SK-N-SH (cell line): ENCODE results near the gene STAT5B. TPM values are rescaled to one million over a fixed set of nuclear protein-coding genes. Genes with fewer than 3 reads are reported as not detected.

Experiments used
- CTCF ChIA-PET: fragments of 300-600, 350-600 bp; formaldehyde crosslinking; extraction: SDS; loops from one replicate; lab custom pipeline; 2021; lab: Yijun Ruan, JAX
- POLR2A ChIA-PET: fragments of 350-600 bp; sonication (Branson Sonifier 250); formaldehyde crosslinking; extraction: SDS; loops from one replicate; lab custom pipeline; 2020; ENCODE audit warnings: antibody characterized with exemption, inconsistent platforms; lab: Yijun Ruan, JAX
- DNase-seq: peaks from one replicate; pipeline ENCODE4 v3.0.0; 2012
- H2AFZ ChIP-seq: fragments of 200-600 bp; sonication (generic); 2 replicates; pipeline ENCODE4 v1.8.1; 2016; ENCODE audit warnings: antibody characterized with exemption, mild to moderate bottlenecking, low read depth
- H3F3A ChIP-seq: fragments of 200-600 bp; sonication (generic); replicated peaks from 2 replicates; pipeline ENCODE3; 2016; ENCODE audit warnings: antibody characterized with exemption, mild to moderate bottlenecking; ENCODE audit not compliant: insufficient read depth
- H3K27ac ChIP-seq, 2 experiments: fragments of 200-500 bp in 1 of 2; fragments of 200-600 bp in 1 of 2; sonication (Bioruptor generic) in 1 of 2; sonication (generic), shearing (Covaris generic) in 1 of 2; 2 replicates each; pipeline versions ENCODE4 v1.5.1 to v1.6.1; 2014 to 2016; ENCODE audit warnings: low read depth in 2 of 2, inconsistent platforms in 1 of 2, low read length in 1 of 2, mild to moderate bottlenecking in 1 of 2, mixed read lengths in 1 of 2
- H3K27me3 ChIP-seq: fragments of 200-600 bp; sonication (generic), shearing (Covaris generic); 2 replicates; pipeline ENCODE4 v1.6.1; 2016; ENCODE audit warnings: mixed run types; ENCODE audit not compliant: insufficient read depth
- H3K36me3 ChIP-seq, 2 experiments: fragments of 200-500 bp in 1 of 2; fragments of 200-600 bp in 1 of 2; sonication (Bioruptor generic) in 1 of 2; sonication (generic) in 1 of 2; replicated peaks in 1 of 2; 2 replicates each; pipeline versions ENCODE3 to v1.5.1; 2014 to 2016; ENCODE audit warnings: low read length in 1 of 2, mild to moderate bottlenecking in 1 of 2; ENCODE audit not compliant: insufficient read depth in 2 of 2, control insufficient read depth in 1 of 2
- H3K4me1 ChIP-seq, 2 experiments: fragments of 200-500 bp in 1 of 2; fragments of 200-600 bp in 1 of 2; sonication (Bioruptor generic) in 1 of 2; sonication (generic), shearing (Covaris generic) in 1 of 2; 2 replicates each; pipeline versions ENCODE4 v1.5.1 to v1.6.1; 2014 to 2016; ENCODE audit warnings: low read depth in 1 of 2, low read length in 1 of 2, mixed run types in 1 of 2; ENCODE audit not compliant: insufficient read depth in 2 of 2, control insufficient read depth in 1 of 2
- H3K4me2 ChIP-seq: fragments of 200-600 bp; sonication (generic), shearing (Covaris generic); 2 replicates; pipeline ENCODE4 v1.6.1; 2017; ENCODE audit warnings: mixed run types
- H3K4me3 ChIP-seq, 2 experiments: fragments of 200-500 bp in 1 of 2; fragments of 200-600 bp in 1 of 2; sonication (Bioruptor generic) in 1 of 2; sonication (generic), shearing (Covaris generic) in 1 of 2; 2 replicates each; pipeline versions ENCODE4 v1.5.1 to v1.8.1; 2014 to 2016; ENCODE audit warnings: low read depth in 2 of 2, inconsistent platforms in 1 of 2, low read length in 1 of 2, mild to moderate bottlenecking in 1 of 2, mixed read lengths in 1 of 2, moderate library complexity in 1 of 2
- H3K79me2 ChIP-seq: fragments of 200-600 bp; sonication (generic); 2 replicates; pipeline ENCODE4 v1.8.1; 2017; ENCODE audit warnings: mild to moderate bottlenecking; ENCODE audit not compliant: insufficient read depth
- H3K9ac ChIP-seq: fragments of 200-600 bp; sonication (generic); 2 replicates; pipeline ENCODE4 v1.6.1; 2017; ENCODE audit warnings: mixed run types
- H3K9me2 ChIP-seq: fragments of 200-600 bp; sonication (generic); 2 replicates; pipeline ENCODE4 v1.6.1; 2017; ENCODE audit warnings: mixed run types
- H3K9me3 ChIP-seq: fragments of 200-600 bp; sonication (generic); 2 replicates; pipeline ENCODE4 v1.6.1; 2017; ENCODE audit warnings: mixed run types, mild to moderate bottlenecking, moderate library complexity
- H4K20me1 ChIP-seq: fragments of 200-600 bp; sonication (generic); 2 replicates; pipeline ENCODE4 v1.6.1; 2017; ENCODE audit warnings: mild to moderate bottlenecking, mixed run types; ENCODE audit not compliant: insufficient read depth
- CHD2 ChIP-seq: fragments of 150-350 bp; IDR thresholded peaks from 2 replicates; pipeline ENCODE4 v1.6.1; 2018; ENCODE audit warnings: low read length; ENCODE audit not compliant: partially characterized antibody
- EP300 ChIP-seq, 2 experiments: IDR thresholded peaks; 2 replicates each; pipeline versions ENCODE4 v1.4.0 to v1.6.1; 2012; ENCODE audit warnings: borderline replicate concordance in 1 of 2, low read depth in 1 of 2, low read length in 1 of 2
- FOSL2 ChIP-seq: IDR thresholded peaks from 2 replicates; pipeline ENCODE4 v1.4.0; 2012; ENCODE audit warnings: low read depth, mild to moderate bottlenecking, moderate library complexity, borderline replicate concordance
- GABPA ChIP-seq: IDR thresholded peaks from 2 replicates; pipeline ENCODE4 v1.4.0; 2012; ENCODE audit warnings: low read depth, mild to moderate bottlenecking
- GATA2 ChIP-seq: sonication (generic); formaldehyde crosslinking; IDR thresholded peaks from 2 replicates; pipeline ENCODE4 v1.5.0; 2020; ENCODE audit warnings: mild to moderate bottlenecking, missing genetic modification reagents
- IRF3 ChIP-seq: fragments of 150-350 bp; IDR thresholded peaks from 2 replicates; pipeline ENCODE4 v1.6.1; 2016; ENCODE audit warnings: mild to moderate bottlenecking, low read depth, low read length
- JUND ChIP-seq: IDR thresholded peaks from 2 replicates; pipeline ENCODE4 v1.4.0; 2012
- MAX ChIP-seq: IDR thresholded peaks from 2 replicates; pipeline ENCODE4 v1.4.0; 2012; ENCODE audit warnings: low read depth
- MEF2A ChIP-seq: IDR thresholded peaks from 2 replicates; pipeline ENCODE4 v1.4.0; 2012; ENCODE audit warnings: low read depth, borderline replicate concordance
- MXI1 ChIP-seq: IDR thresholded peaks from 2 replicates; pipeline ENCODE4 v1.6.1; 2012; ENCODE audit warnings: mild to moderate bottlenecking, low read depth, low read length, improper control_type of control experiment
- NFIC ChIP-seq: IDR thresholded peaks from 2 replicates; pipeline ENCODE4 v1.4.0; 2012; ENCODE audit warnings: borderline replicate concordance
- POLR2AphosphoS5 ChIP-seq: IDR thresholded peaks from 2 replicates; pipeline ENCODE4 v1.6.1; 2012; ENCODE audit warnings: low read depth, low read length
- RCOR1 ChIP-seq: fragments of 150-350 bp; IDR thresholded peaks from 2 replicates; pipeline ENCODE4 v1.6.1; 2017; ENCODE audit warnings: antibody characterized with exemption, low read length
- RFX5 ChIP-seq: IDR thresholded peaks from 2 replicates; pipeline ENCODE4 v1.6.1; 2012; ENCODE audit warnings: mild to moderate bottlenecking, improper control_type of control experiment, low read length
- RXRA ChIP-seq: IDR thresholded peaks from 2 replicates; pipeline ENCODE4 v1.4.0; 2012; ENCODE audit warnings: low read depth, mild to moderate bottlenecking, borderline replicate concordance
- TAF1 ChIP-seq: IDR thresholded peaks from 2 replicates; pipeline ENCODE4 v1.6.1; 2012; ENCODE audit warnings: low read depth, mild to moderate bottlenecking, low read length, moderate library complexity, borderline replicate concordance
- TCF12 ChIP-seq: IDR thresholded peaks from 2 replicates; pipeline ENCODE4 v1.4.0; 2012
- TEAD4 ChIP-seq: IDR thresholded peaks from 2 replicates; pipeline ENCODE4 v1.4.0; 2012; ENCODE audit warnings: mild to moderate bottlenecking, borderline replicate concordance; ENCODE audit not compliant: insufficient read depth
- USF1 ChIP-seq: IDR thresholded peaks from 2 replicates; pipeline ENCODE4 v1.4.0; 2012; ENCODE audit warnings: low read depth, borderline replicate concordance
- USF2 ChIP-seq: fragments of 150-350 bp; IDR thresholded peaks from 2 replicates; pipeline ENCODE4 v1.6.1; 2017; ENCODE audit warnings: antibody characterized with exemption, low read length, low read depth, borderline replicate concordance
- ZBTB33 ChIP-seq: IDR thresholded peaks from 2 replicates; pipeline ENCODE4 v1.4.0; 2012; ENCODE audit warnings: low read depth, borderline replicate concordance
- WGBS: methylation state at CpG from one replicate; pipeline ENCODE4 v1.1.6; 2017; ENCODE audit warnings: low lambda C conversion rate; 5-methylcytosine and 5-hydroxymethylcytosine counted together
- polyA plus RNA-seq, 3 experiments: library from polyadenylated mRNA; depleted of rRNA; stranded (reverse); fragments of >200 nt; gene quantifications; 2 replicates each; pipeline ENCODE4 v1.2.3, GENCODE V29; 2012

Gene STAT5B
- polyA plus RNA-seq, 1 of the 3 experiments (the other 2 are of a cell fraction), result 23.6 TPM

GRCh38 chr17:42272162-42272907 lies 3.9 kb downstream of the STAT5B start:
- Histone ChIP-seq H3F3A (peaks cover 5% of the 10 kb centered on the region), H3K79me2 (peaks cover 80% of the 10 kb centered on the region), H3K4me3 (no peak overlapping the region), H2AFZ (no peak overlapping the region), H3K36me3 (no peaks in the 10 kb centered on the region), H4K20me1 (peaks cover 38% of the 10 kb centered on the region), H3K9ac (no peak overlapping the region), H3K27me3 (no peaks in the 10 kb centered on the region), H3K4me2 (no peak overlapping the region), H3K4me1 (peaks cover 17 to 19% of the 10 kb centered on the region in 2 experiments), H3K9me3 (no peaks in the 10 kb centered on the region), H3K9me2 (no peaks in the 10 kb centered on the region), H3K27ac (no peak overlapping the region)
- CTCF ChIA-PET, result interaction anchor here (1.1 kb wide), 1 partner anchor 40 kb away, joined by 3 read pairs; no protein-coding TSS in a partner anchor
- WGBS, result 85% methylated on average over 7 of the region's 7 CpGs
- POLR2A ChIA-PET, result no interaction called here
- DNase-seq, result no peak
- no peak for TF ChIP-seq TAF1
- TF ChIP-seq TEAD4, result no peak
- no peak for TF ChIP-seq GATA2 (CRISPR knock-in tag)
- no peak for TF ChIP-seq USF2
- TF ChIP-seq POLR2AphosphoS5, result no peak
- TF ChIP-seq ZBTB33, result no peak
- no peak for TF ChIP-seq MEF2A
- TF ChIP-seq GABPA, result no peak
- no peak for TF ChIP-seq FOSL2
- TF ChIP-seq EP300 (IDR thresholded peaks at IDR 0.05; ENCODE audit: borderline replicate concordance in 1 of 2, low read depth in 1 of 2, low read length in 1 of 2), result no peak
- no peak for TF ChIP-seq JUND

GRCh38 chr17:42271779-42272035 lies 4.5 kb downstream of the STAT5B start:
- H3K79me2 ChIP-seq, result peaks cover 85% of the 10 kb centered on the region
- H3K4me1 ChIP-seq, result peaks cover 11 to 13% of the 10 kb centered on the region in 2 experiments
- H3K4me3 ChIP-seq, result no peak overlapping the region
- no peaks in the 10 kb centered on the region for H3K9me3 ChIP-seq
- H3K27me3 ChIP-seq, result no peaks in the 10 kb centered on the region
- no peak for DNase-seq
- H3K4me2 ChIP-seq, result no peak overlapping the region
- no peak overlapping the region for H3K27ac ChIP-seq
- TF ChIP-seq CHD2 (no peak), RCOR1 (no peak), MAX (no peak), MXI1 (no peak), GATA2 (CRISPR knock-in tag) (no peak), NFIC (no peak), TCF12 (no peak), RFX5 (no peak), POLR2AphosphoS5 (no peak), RXRA (no peak), IRF3 (no peak), ZBTB33 (no peak), EP300 (IDR thresholded peaks at IDR 0.05; ENCODE audit: borderline replicate concordance in 1 of 2, low read depth in 1 of 2, low read length in 1 of 2) (no peak), USF1 (no peak)
- peaks cover 38% of the 10 kb centered on the region for H4K20me1 ChIP-seq
- no peaks in the 10 kb centered on the region for H3K36me3 ChIP-seq
- H3F3A ChIP-seq, result peaks cover 6% of the 10 kb centered on the region
- H2AFZ ChIP-seq, result no peak overlapping the region
- POLR2A ChIA-PET, result no interaction called here
- H3K9ac ChIP-seq, result no peak overlapping the region
- CTCF ChIA-PET, result interaction anchor here (1.1 kb wide), 1 partner anchor 40 kb away, joined by 3 read pairs; no protein-coding TSS in a partner anchor
- H3K9me2 ChIP-seq, result no peaks in the 10 kb centered on the region
